Endothelial cell of umbilical vein (primary cell): ENCODE measurements around the gene TEKT5. TPM values are rescaled to one million over a fixed set of nuclear protein-coding genes. Genes with fewer than 3 reads are reported as not detected.

Source experiments
- BruUV-seq: library from RNA; stranded (reverse); fragments of 400-500 nt; replicated peaks from 2 replicates; lab custom pipeline; 2021; lab: Mats Ljungman, UMichigan
- CTCF ChIA-PET: fragments of 300-600, 350-600 bp; sonication (Branson Sonifier 250); formaldehyde crosslinking; loops from one replicate; lab custom pipeline; 2021; ENCODE audit warnings: antibody characterized with exemption, inconsistent platforms; lab: Charles Lee
- POLR2A ChIA-PET: fragments of 300-600, 350-600 bp; sonication (Branson Sonifier 250); formaldehyde crosslinking; loops from one replicate; lab custom pipeline; 2021; ENCODE audit warnings: antibody characterized with exemption, inconsistent platforms; lab: Charles Lee
- DNase-seq: peaks from one replicate; pipeline ENCODE4 v3.0.0-alpha.2; 2011; ENCODE audit warnings: low read depth, low spot score
- FAIRE-seq: peaks from 2 replicates; lab custom pipeline; 2011; peaks lifted over from hg19 to GRCh38; lab: Jason Lieb, UNC
- H2AFZ ChIP-seq: 2 replicates; pipeline ENCODE4 v1.6.0; 2012; ENCODE audit warnings: low read depth, low read length, control low read depth, inconsistent platforms
- H3K27ac ChIP-seq: 2 replicates; pipeline ENCODE4 v1.5.1; 2011; ENCODE audit warnings: low read depth, mild to moderate bottlenecking, control low read depth, low read length, moderate library complexity; ENCODE audit not compliant: insufficient read depth
- H3K27me3 ChIP-seq, 2 experiments: 2 replicates each; pipeline versions ENCODE4 v1.6.0 to v1.6.1; 2011; ENCODE audit warnings: low read length in 2 of 2, mixed read lengths in 1 of 2; ENCODE audit not compliant: control insufficient read depth in 2 of 2, insufficient read depth in 2 of 2
- H3K36me3 ChIP-seq, 2 experiments: 2 replicates in 1 of 2; 3 replicates in 1 of 2; pipeline ENCODE4 v1.5.1; 2011; ENCODE audit warnings: low read length in 2 of 2, mild to moderate bottlenecking in 1 of 2, moderate library complexity in 1 of 2; ENCODE audit not compliant: control insufficient read depth in 2 of 2, insufficient read depth in 2 of 2; ENCODE audit errors: extremely low read depth in 1 of 2
- H3K4me1 ChIP-seq: 3 replicates; pipeline ENCODE4 v1.5.1; 2011; ENCODE audit warnings: mild to moderate bottlenecking, low read length; ENCODE audit not compliant: control insufficient read depth, insufficient read depth; ENCODE audit errors: extremely low read depth
- H3K4me2 ChIP-seq: 2 replicates; pipeline ENCODE4 v1.6.1; 2011; ENCODE audit warnings: low read length, control low read depth, mixed read lengths; ENCODE audit not compliant: insufficient read depth
- H3K4me3 ChIP-seq, 3 experiments: fragments of 200-600 bp in 1 of 3; sonication (generic), shearing (Covaris generic) in 1 of 3; replicated peaks in 1 of 3; 2 replicates each; pipeline ENCODE4 v1.5.1; 2011 to 2016; ENCODE audit warnings: control low read depth in 3 of 3, low read length in 3 of 3, mild to moderate bottlenecking in 2 of 3, inconsistent platforms in 1 of 3, low read depth in 1 of 3, moderate library complexity in 1 of 3; ENCODE audit not compliant: insufficient read depth in 1 of 3
- H3K79me2 ChIP-seq: 2 replicates; pipeline ENCODE4 v1.6.0; 2012; ENCODE audit warnings: low read length, inconsistent platforms; ENCODE audit not compliant: control insufficient read depth, insufficient read depth
- H3K9ac ChIP-seq: replicated peaks from 2 replicates; pipeline ENCODE3; 2011; ENCODE audit warnings: low read length, control low read depth; ENCODE audit not compliant: insufficient read depth; ENCODE audit errors: extremely low read depth
- H3K9me1 ChIP-seq: replicated peaks from 3 replicates; pipeline ENCODE4 v1.6.0; 2011; ENCODE audit warnings: mild to moderate bottlenecking, low read length; ENCODE audit not compliant: control insufficient read depth, insufficient read depth; ENCODE audit errors: extremely low read depth
- H3K9me3 ChIP-seq: replicated peaks from 2 replicates; pipeline ENCODE4 v1.5.1; 2012; ENCODE audit warnings: low read length, inconsistent platforms; ENCODE audit not compliant: control insufficient read depth, insufficient read depth
- H4K20me1 ChIP-seq: replicated peaks from 2 replicates; pipeline ENCODE3; 2011; ENCODE audit warnings: mild to moderate bottlenecking, low read length; ENCODE audit not compliant: control insufficient read depth, insufficient read depth; ENCODE audit errors: extremely low read depth
- CTCF ChIP-seq, 2 donors: IDR thresholded peaks; 1 replicate in 1 of 2; 2 replicates in 1 of 2; pipeline ENCODE4 v1.5.1; 2011; ENCODE audit warnings: low read length in 2 of 2, mild to moderate bottlenecking in 2 of 2, moderate library complexity in 2 of 2, control low read depth in 1 of 2, inconsistent platforms in 1 of 2, low read depth in 1 of 2; ENCODE audit not compliant: insufficient read depth in 1 of 2; ENCODE audit errors: extremely low read depth in 1 of 2
- EZH2 ChIP-seq: IDR thresholded peaks from 2 replicates; pipeline ENCODE4 v1.6.1; 2012; ENCODE audit warnings: borderline replicate concordance, low read depth, mild to moderate bottlenecking, moderate library complexity, low read length, inconsistent platforms; ENCODE audit not compliant: severe bottlenecking
- FOS ChIP-seq: IDR thresholded peaks from 2 replicates; pipeline ENCODE4 v1.6.1; 2011; ENCODE audit warnings: mild to moderate bottlenecking, low read length, moderate library complexity, borderline replicate concordance; ENCODE audit not compliant: insufficient read depth
- GATA2 ChIP-seq: IDR thresholded peaks from 2 replicates; pipeline ENCODE4 v1.7.0; 2011; ENCODE audit warnings: low read depth, mild to moderate bottlenecking, moderate library complexity, mixed read lengths, low read length; ENCODE audit not compliant: insufficient read length, insufficient read depth
- JUN ChIP-seq: IDR thresholded peaks from 2 replicates; pipeline ENCODE4 v1.6.1; 2011; ENCODE audit warnings: borderline replicate concordance, low read depth; ENCODE audit not compliant: insufficient read length, insufficient read depth
- MAX ChIP-seq: IDR thresholded peaks from 2 replicates; pipeline ENCODE4 v1.6.1; 2011; ENCODE audit not compliant: insufficient read depth, insufficient read length
- MYC ChIP-seq: IDR thresholded peaks from one replicate; pipeline ENCODE4 v1.6.1; 2011; ENCODE audit warnings: mild to moderate bottlenecking, low read depth, low read length
- POLR2A ChIP-seq: IDR thresholded peaks from 2 replicates; pipeline ENCODE4 v1.6.1; 2012; ENCODE audit warnings: low read depth, mild to moderate bottlenecking, control low read depth, low read length
- POLR2AphosphoS5 ChIP-seq: IDR thresholded peaks from 2 replicates; pipeline ENCODE4 v1.6.1; 2012; ENCODE audit warnings: low read depth, mild to moderate bottlenecking, control low read depth, low read length, moderate library complexity; ENCODE audit not compliant: insufficient read depth
- dilution Hi-C: fragments of 300-500 bp; cut with MboI; formaldehyde crosslinking; loops from one replicate; pipeline ENCODE4 v1.15.0; 2019; ENCODE audit warnings: low sequenced_read_pairs; ENCODE audit not compliant: extremely low pct_ligation_motif_present
- intact Hi-C: fragments of 100-400 bp; cut with micrococcal nuclease; formaldehyde crosslinking; loops from one replicate; pipeline ENCODE4 v1.10.0; 2022
- polyA plus RNA-seq, 4 experiments: library from polyadenylated mRNA; depleted of rRNA in 3 of 4; stranded (reverse) in 3 of 4; unstranded in 1 of 4; fragments of >200 nt; gene quantifications; 2 replicates each; pipeline versions ENCODE4 v1.2.1 to v1.2.3, GENCODE V29; 2011 to 2012; ENCODE audit warnings: missing spikeins in 1 of 4
- total RNA-seq: library from RNA; stranded (reverse); gene quantifications from 2 replicates; pipeline ENCODE4 v1.2.3, GENCODE V29; 2021

Gene TEKT5
- total and polyA plus RNA-seq, 2 donors (not counting 3 experiments of a cell fraction or from before 2014, with no cell fraction given), result not detected

GRCh38 chr16:10612649-10613179 lies 82.0 kb downstream of the TEKT5 start:
- CTCF ChIA-PET, result no interaction called here
- FAIRE-seq (no peak), DNase-seq (no peak)
- no peaks in the 10 kb centered on the region for H3K36me3 ChIP-seq
- H3K9ac ChIP-seq, result no peak overlapping the region
- BruUV-seq, result no TSS peak
- H2AFZ ChIP-seq, result no peak overlapping the region
- H3K4me3 ChIP-seq, result no peak overlapping the region
- intact Hi-C loops, result no loop called here
- dilution Hi-C loops, result no loop called here
- no peaks in the 10 kb centered on the region for H3K79me2 ChIP-seq
- H3K4me1 ChIP-seq, result no peaks in the 10 kb centered on the region
- peaks cover 0 to under 1% of the 10 kb centered on the region in 2 experiments for H3K27me3 ChIP-seq
- H3K9me3 ChIP-seq, result no peaks in the 10 kb centered on the region
- H3K4me2 ChIP-seq, result no peak overlapping the region
- TF ChIP-seq CTCF (IDR thresholded peaks at IDR 0.05; ENCODE audit: extremely low read depth in 1 of 2, insufficient read depth in 1 of 2, low read depth in 1 of 2, low read length in 2 of 2) (no peak), EZH2 (no peak), MAX (no peak), MYC (no peak), POLR2AphosphoS5 (no peak), POLR2A (no peak), FOS (no peak), GATA2 (no peak), JUN (no peak)
- H3K9me1 ChIP-seq, result no peaks in the 10 kb centered on the region
- H3K27ac ChIP-seq, result no peak overlapping the region
- no peaks in the 10 kb centered on the region for H4K20me1 ChIP-seq
- POLR2A ChIA-PET, result no interaction called here
